GM18520 (cell line): Measurements from ENCODE around the gene CHRNB2.
"Not testable (repeated sequence)": the region's sequence is repeated elsewhere in the genome, so short reads cannot be mapped to it uniquely, and the experiment has no call there.

Source experiments
- ATAC-seq: cut with Tn5 transposase; IDR thresholded peaks from one replicate; pipeline ENCODE4 v1.9.1; 2021; ENCODE audit not compliant: unreplicated experiment

Gene CHRNB2

GRCh38 chr1:154567386-154568156, at the start of gene CHRNB2:
Gene CHRNB2 (plus strand): TSS chr1:154567778. CDS start chr1:154568045, 267 bp downstream.
- no peak for ATAC-seq

DNA sequence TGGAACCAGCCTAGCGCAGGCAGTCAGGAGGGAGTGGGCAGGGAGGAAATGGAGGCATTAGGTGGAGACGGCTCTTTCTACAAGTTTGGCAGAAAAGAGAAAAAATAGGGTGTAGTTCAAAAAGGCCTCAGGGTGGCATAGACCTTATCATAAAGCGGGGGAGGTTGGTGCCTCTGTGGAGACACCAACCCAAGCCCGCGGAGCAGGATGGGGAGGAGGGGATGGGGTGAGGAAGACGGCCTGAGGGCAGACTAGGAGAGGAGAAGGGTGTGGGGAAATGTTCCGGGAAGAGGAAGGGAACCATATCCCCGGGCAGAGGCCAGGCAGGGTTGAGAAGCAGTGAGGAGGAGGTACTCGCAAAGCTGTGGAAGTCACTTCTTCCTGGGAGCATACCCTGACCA, 48.0 kb upstream of the CHRNB2 start:
- ATAC-seq, result no peak

DNA sequence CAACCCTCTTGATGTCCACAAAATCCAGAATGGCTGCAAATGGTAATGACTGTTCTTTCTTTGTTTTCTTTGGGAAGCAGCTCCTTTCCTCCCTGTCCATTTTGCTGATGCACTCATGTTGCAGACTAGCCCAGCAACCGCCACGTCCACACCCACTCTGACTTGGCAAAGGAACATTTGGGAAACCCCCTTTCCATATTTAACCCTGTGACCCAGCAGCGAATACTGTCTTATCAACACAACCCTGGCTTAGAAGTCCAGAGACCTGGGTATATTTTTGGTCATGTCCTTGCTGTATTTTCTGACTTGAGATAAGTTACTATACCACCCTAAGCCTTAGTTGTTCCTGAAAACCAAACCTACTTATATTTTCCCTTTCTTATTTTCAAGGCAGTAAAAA, 47.2 kb upstream of the CHRNB2 start:
- ATAC-seq, result no peak

- ATAC-seq, result no peak
These were observed 45.9 kb upstream of the CHRNB2 start for GRCh38 chr1:154521695-154522094.

DNA sequence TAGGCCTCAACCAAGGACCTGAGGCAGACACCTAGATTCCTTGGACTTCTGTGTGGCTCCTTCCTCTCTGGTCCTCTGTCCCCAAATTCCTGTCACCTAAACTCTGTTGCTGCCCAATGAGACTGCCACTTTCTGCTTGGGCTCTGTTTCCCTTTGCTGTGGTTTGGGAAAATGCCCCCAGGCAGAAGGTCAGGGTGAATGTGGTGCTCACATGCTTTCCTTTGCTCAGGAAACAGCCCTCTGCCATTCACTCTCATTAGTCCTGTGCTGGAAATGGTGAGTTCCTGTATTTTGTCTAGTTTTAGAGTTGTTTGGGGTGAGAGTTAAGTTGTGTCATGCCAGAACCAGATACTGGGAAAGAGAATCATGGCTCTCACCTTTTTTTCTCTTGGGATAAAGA, 42.7 kb upstream of the CHRNB2 start:
- ATAC-seq, result no peak

- no peak for ATAC-seq
These were observed 40.4 kb upstream of the CHRNB2 start for GRCh38 chr1:154527192-154527591.

- no peak for ATAC-seq
These were observed 38.3 kb upstream of the CHRNB2 start for GRCh38 chr1:154529308-154529707.

- ATAC-seq, result not testable (repeated sequence)
These were observed 35.6 kb upstream of the CHRNB2 start for GRCh38 chr1:154531950-154532349.

- ATAC-seq, result no peak
These were observed 33.4 kb upstream of the CHRNB2 start for GRCh38 chr1:154533952-154534844.

GRCh38 chr1:154536570-154536969, 31.0 kb upstream of the CHRNB2 start:
- no peak for ATAC-seq

- no peak for ATAC-seq
These were observed 27.8 kb upstream of the CHRNB2 start for GRCh38 chr1:154539486-154540483.

GRCh38 chr1:154541231-154541630, 26.3 kb upstream of the CHRNB2 start:
- no peak for ATAC-seq

- ATAC-seq, result no peak
These were observed 21.1 kb upstream of the CHRNB2 start for GRCh38 chr1:154546264-154547063.

DNA sequence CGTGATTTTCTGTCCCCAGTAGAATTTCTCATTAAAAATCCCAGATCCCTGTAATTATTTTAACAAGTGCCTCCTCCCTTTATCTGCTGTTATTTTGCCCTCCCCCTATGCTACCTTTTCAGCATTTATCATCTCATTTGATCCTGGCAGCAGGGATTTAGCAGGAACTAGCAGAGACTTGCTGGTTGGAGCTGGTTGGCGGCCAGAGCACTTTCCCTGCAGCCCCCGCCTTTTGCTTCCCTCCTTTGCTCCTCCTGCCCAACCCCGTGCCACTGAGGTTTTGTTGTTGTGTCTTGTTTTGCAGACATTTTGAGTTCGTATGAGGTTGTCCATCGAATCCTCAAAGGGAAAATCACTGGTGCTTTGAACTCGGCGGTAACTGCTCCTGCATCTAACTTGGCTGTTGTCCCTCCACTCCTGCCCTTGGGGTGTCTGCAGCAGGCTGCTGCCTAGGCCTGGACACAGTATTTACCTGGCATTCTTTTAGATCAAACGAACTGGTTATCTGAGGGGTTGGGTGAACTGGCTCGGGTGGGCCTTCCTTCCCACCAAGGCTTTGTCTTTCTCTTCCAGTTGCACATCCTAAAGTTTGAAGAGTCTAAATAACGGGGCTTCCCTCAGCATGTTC, 20.4 kb upstream of the CHRNB2 start:
- no peak for ATAC-seq

- ATAC-seq, result no peak
These were observed 19.6 kb upstream of the CHRNB2 start for GRCh38 chr1:154548028-154548427.

DNA sequence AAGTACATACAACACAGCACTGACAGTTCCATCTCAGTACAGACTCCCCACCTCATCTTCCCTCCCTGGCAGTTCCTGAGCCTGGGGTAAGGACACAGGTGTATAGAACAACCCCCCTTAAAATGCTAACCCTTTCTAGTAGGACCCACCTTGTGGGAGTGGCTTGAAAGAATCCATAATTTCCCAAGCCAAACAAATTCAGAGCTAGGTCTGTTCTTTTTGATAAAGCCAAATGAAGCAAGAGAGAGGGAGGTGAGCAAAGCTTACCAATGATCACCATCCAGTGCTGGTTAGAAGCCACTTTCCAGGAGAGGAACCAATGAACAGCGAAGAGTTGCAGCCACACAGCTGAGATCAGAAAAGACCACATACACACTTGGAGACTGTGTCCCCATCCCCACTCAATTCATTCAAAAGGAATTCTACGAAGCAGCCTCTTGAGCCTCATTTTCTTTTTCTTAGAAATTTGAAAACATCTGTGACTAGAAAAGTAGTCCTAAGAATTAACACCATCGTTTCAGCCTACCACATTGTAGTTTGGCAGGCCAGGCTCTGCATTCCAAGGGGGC, 18.3 kb upstream of the CHRNB2 start:
- no peak for ATAC-seq

DNA sequence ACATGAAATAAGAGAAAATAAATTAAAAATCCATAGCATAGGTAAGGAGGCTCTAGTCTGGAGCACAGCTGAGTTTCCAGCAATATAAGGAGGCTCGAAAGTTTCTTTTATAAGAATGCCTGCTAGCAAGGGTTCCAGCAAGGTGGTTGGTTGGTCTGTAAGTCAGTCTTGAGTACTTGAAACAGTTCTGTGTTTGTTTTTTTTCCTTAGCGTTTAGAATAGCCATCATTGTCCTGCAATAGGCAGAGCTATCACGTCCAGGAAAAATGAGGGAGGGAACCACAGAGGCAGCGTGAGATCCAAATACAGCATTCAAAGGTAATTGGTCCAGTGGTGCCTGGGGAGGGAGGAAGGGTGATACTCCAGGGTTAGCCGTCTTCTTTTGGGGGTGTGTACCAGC, 17.5 kb upstream of the CHRNB2 start:
- ATAC-seq, result no peak

DNA sequence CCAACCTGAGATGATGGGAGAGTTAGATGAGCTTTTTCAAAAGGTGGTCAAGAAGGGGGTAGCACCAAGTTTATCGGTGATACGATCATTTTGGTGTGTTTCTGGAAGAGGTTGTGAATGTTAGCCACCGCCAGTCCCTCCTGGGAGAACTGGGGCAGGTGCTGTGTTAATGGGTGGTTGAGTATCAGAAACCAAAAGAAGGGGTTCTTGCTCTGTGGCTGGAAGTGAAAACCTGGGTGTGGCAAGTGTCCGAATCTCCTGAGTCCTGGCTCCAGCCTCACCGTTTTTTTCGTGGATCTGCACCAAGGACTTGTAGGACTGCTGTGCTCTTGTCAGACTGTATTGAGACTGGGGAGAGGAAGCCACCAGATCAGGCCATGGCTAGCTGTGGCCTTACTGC, 16.9 kb upstream of the CHRNB2 start:
- ATAC-seq, result no peak

DNA sequence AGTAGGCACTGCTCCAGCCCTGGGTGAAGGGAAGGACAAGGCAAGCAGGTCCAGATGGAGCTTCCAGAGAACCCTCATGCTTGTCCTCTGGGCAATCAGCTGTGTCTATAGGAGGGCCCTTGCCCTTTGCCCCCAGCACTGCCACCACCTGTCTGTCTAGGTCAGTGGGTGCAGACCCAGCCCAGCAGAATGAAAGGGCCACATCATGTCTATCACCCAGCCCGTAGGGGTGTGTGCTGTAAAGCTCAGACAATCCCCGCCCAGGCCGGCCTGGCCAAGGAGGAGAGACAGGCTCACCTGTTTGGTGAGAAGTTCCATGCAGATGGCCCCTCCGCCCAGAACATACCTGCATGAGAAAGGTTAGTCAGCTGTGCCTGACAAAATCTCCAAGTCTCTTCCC, 16.1 kb upstream of the CHRNB2 start:
- ATAC-seq, result no peak
